HTERT RPE-1 (cell line): ENCODE data around the gene ARHGAP26.

Experiments
- in situ Hi-C: fragments of 300-500 bp; cut with MboI; formaldehyde crosslinking; loops from 4 replicates; pipeline ENCODE4 v1.14.3; 2020; ENCODE audit warnings: low sequenced_read_pairs

The ARHGAP26 gene

DNA sequence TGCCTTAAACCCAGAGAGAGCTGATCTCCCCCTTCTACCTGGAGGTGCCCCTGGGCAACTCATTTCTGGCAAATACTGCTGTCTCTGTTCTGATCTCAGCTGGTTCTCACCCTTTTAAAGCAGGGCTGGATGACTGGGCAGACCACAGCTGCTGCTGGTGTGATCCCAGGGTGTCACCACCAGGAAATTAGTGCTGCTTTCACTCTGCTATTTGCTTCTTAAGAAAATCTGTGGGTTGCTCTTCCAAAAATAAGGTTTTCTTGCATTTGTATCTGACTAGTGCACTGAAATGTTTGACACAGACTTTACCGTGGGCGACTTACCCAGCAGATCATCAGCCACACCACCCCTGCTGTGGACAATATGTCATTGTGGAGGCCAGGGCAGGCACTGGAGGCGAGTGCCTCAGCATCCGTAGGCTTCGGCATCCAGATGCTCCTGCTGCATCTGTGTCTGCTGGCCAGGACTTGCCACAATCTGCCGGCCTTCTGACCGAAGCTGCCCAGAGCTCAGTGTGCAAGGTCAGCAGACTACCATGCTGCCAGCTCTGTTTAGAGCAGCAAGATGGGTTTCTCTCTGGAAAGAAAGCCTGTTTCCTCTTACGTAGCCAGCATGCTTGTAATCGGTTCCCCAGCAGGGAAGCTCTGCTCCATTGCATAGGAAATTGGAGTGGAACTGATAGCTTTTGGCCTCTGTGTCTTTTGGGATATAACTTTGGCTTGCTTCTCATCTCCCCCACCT lies 13.6 kb downstream of the ARHGAP26 start:
- in situ Hi-C loops, result no loop called here

DNA sequence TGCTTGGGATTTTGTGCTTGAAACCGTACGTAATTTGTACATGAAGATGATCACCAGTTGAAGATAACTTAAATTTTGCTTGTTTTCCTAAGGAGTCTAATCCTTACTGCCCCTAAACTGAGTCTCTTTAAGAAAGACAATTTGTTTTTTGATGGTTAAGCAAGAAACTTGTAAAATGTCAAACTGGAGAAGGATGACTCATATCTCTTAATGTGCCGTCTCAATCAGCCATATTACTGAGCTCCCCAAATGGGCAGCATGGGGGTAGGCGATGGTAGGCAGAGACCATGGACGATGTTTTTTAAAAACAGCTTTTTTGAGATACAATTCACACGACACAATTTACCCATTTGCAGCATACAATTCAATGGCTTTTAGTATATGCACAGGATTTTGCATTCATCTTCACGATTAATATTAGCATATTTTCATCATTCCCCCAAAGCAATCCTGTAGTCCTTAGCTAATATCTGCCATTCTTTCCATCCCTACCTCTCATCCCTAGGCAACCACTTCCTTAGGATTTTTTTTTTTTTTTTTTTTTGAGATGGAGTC lies 14.3 kb downstream of the ARHGAP26 start:
- in situ Hi-C loops, result no loop called here

- in situ Hi-C loops, result no loop called here
Observed at GRCh38 chr5:142785206-142785605, 15.0 kb downstream of the ARHGAP26 start.

- in situ Hi-C loops, result no loop called here
Observed at GRCh38 chr5:142789206-142789605, 19.0 kb downstream of the ARHGAP26 start.

DNA sequence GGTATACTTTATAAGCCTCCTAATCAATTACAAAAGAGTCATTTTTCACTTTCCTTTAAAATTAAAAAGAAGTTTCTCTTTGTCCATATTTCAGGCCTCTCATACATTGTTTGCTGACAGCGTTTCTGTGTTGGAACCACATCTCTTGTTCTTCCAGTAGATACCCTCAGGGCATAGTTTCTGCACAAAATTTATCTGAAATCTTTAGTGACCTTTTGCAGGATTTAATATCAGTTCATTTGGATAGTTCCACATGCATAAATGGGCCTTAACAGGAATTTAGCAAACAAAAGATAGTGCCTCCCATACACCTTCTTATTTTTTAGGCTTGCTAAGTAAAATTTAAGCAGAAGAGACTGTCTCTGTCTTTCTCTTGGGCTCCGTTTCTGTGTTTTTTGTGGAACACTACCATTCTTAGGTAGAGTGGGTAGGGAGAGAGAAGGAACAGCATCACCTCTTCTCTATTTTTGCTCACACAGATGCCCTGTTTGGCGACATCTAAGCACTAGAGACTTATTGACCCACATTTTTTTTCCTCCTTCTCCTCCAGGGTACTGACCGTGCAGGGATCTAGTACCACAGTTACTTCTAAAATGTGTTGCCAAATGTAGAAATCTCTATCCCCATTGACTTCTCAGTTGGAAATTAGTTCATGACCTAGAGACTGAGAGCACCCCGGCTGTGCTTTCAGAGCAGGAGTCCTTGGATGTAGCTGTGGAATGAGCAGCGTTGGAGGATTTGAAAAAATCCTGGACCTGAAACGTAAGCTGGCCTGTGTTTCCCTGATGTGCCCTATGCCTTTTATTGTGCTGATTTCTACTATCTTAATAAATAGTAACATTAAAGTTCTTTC lies 22.1 kb downstream of the ARHGAP26 start:
- in situ Hi-C loops, result no loop called here

DNA sequence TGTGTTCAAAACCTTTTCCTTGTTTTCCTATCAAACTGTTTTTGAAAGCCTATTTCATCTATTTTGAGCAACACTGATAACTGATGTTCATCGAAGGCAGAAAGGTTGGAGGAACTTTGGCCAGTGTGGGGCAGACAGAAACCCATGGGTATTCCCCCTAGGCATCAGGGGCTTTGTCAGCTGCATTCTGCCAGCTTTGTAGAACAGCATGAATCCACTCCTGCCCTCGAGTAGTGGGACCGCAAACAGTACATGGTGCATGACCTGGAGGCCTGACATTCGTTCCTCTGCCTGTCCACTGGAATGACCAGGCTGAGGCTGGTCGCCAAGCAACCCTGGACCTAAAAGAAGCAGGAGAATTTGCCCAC lies 22.7 kb downstream of the ARHGAP26 start:
- in situ Hi-C loops, result no loop called here

DNA sequence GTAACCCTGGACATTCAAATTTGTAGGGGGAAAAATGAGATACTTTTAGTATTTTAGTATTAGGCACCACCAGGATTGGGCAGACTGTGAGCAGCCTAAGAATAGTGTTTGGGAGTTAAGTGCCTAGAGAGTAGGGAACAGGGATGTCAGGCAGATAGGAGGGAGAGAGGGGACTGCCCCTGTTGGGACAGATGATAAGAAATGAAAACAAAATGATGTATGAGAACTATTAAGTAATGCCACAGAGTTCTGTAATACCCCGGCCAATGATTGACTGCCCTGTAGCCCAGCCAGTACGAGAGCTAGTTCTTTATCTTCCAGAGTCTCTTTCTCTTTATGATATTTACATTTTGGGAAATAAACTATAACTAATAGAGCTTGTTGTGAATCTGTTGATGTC lies 24.4 kb downstream of the ARHGAP26 start:
- in situ Hi-C loops, result no loop called here

- in situ Hi-C loops, result no loop called here
Observed at GRCh38 chr5:142795251-142795650, 25.1 kb downstream of the ARHGAP26 start.

DNA sequence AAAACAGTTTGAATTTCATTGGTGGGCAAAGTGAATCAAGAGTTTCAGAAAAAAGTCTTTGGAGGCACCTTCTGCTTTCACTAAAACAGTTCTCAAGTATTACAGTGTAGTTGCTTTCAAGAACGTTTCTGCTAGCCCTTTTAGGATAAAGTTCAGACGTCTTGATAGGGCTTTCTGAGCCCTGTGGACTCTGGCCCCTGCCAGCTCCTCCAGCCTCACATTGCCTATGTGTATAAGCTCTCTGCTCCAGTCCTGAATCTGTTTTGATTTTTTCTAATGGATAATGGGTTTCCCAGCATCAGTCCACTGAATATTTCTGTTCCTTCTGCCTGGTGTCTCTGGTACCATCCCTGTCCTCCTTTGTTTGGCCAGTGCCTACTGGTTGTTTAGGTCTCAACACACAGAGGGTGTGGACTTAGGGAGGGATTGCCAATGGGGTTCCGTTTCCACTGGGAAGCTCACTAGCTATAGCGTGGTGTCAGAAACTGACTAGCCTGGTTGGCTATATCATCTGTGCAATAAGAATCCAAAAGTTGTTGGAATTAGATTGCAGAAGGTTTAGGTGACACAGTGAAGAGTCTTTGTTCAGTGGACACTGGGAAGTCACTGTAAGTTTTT lies 26.4 kb downstream of the ARHGAP26 start:
- in situ Hi-C loops, result no loop called here

DNA sequence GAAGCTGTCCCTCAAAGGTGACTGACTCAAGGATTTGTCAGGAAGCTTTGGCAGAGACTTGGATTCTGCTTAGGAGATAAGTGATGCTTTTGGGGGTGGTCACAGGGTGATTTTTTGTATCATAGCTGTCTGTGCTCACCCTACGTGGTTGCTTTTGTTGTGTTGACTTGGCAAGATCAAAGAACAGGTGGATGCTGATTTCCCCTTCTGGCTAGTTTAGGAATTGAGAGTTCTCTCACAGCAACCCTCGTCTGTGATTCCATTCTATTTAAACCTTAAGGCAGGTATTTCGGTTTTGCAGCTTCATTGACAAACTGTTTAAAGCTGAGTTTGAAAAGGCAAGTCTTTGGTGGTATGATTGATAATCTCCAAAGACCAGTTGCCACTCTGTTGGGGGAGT lies 27.2 kb downstream of the ARHGAP26 start:
- in situ Hi-C loops, result no loop called here

DNA sequence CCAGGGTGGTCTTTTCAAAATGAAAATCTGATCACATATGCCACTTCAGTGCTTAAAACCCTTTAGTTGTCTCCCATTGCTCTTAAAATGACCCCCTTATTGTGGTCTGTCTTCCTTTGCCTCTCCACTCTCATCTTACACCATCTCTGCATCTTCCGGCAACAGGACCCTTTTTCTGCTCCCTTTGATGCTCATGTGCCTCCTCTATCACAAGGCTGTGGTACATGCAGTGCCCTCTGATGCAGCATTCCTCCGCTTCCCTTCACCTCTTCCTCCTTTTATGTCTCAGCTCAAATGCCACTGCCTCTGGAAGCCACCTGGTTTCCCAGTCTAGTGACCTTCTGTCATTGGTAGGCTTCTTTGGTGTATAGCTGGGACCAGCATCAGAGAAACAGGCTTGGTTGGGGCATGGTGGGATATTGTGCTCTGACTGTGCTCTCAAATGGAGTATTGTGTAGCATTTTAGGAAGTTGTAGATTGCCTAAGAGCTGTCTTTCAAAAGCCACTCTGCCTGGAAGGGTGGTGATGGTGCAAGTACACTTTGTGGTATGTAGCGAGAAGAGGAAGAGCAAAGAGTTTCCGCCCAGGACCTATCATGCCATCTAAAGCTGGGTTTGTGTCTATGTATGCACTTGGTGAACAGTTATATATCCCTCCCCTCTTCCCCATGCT lies 28.1 kb downstream of the ARHGAP26 start:
- in situ Hi-C loops, result no loop called here

GRCh38 chr5:142800776-142801494 lies 30.8 kb downstream of the ARHGAP26 start:
- in situ Hi-C loops, result no loop called here

- in situ Hi-C loops, result no loop called here
Observed at GRCh38 chr5:142801495-142801871, 31.3 kb downstream of the ARHGAP26 start.

- in situ Hi-C loops, result no loop called here
Observed at GRCh38 chr5:142803428-142804125, 33.4 kb downstream of the ARHGAP26 start.

- in situ Hi-C loops, result no loop called here
Observed at GRCh38 chr5:142805339-142805738, 35.2 kb downstream of the ARHGAP26 start.

GRCh38 chr5:142806841-142807267 lies 36.7 kb downstream of the ARHGAP26 start:
- in situ Hi-C loops, result no loop called here

DNA sequence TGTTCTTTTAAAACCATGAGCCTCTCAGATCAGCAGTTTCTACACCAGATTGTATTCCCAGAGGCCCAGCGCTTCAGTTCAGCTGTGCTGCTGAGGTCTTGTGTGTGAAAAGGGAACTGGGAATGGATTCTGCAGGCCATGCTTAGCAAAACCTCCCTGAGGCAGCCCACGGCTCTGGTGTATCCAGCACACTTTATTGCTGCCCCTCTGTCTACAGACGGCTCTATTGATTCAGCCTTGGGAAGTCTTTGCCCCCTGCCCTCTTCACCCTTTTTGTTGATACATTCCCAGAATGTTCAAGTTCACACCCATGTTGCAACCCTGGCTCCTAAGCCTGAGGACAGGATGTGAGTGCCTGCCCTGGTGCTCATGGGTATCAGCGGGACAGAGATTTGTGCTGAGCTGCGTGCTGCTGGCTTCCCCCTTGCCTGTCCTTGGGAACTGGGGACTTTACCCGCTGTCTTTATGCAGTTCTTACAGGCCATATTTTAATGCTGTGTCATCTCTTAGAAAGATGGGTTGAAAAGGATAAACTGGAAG lies 37.3 kb downstream of the ARHGAP26 start:
- in situ Hi-C loops, result no loop called here

GRCh38 chr5:142808878-142809598 lies 38.9 kb downstream of the ARHGAP26 start:
- in situ Hi-C loops, result no loop called here

GRCh38 chr5:142810081-142810480 lies 39.9 kb downstream of the ARHGAP26 start:
- in situ Hi-C loops, result no loop called here
